SIG-M5 treated with dmso at 0.1 percent for 504 hours (cell line): ENCODE measurements around the gene URB1.
"Not testable (repeated sequence)": the region's sequence is repeated elsewhere in the genome, so short reads cannot be mapped to it uniquely, and the experiment has no call there.

Source experiments
- DNase-seq: peaks from one replicate; lab custom pipeline; 2025; ENCODE audit not compliant: unreplicated experiment; lab: John Stamatoyannopoulos, UW

The URB1 gene

GRCh38 chr21:32392880-32393676, at the start of gene URB1:
TSS of gene URB1 (minus strand) at chr21:32393012. CDS start at chr21:32392910, 102 bp downstream.
- peak; percentile 74 for DNase-seq

DNA sequence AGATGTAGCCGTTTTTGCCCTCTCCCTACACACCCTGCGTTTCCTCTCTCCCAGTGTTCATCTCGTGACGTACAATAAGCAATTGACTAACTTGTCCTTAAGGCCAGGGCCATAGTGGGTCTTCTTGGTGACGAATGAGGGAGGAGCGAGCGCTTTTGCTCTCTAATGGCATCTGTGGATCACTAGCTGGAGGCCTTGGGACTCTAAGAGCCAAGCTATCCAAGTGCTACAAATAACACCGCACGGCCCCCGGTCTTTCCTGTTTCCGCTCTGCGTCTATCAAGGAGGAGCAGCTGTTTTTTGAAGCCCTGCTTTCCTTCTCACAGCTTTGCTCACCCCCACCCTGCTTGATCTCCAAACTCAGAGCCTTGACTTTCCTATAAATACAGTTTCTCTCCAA, 44.9 kb upstream of the URB1 start:
- DNase-seq = no peak

DNA sequence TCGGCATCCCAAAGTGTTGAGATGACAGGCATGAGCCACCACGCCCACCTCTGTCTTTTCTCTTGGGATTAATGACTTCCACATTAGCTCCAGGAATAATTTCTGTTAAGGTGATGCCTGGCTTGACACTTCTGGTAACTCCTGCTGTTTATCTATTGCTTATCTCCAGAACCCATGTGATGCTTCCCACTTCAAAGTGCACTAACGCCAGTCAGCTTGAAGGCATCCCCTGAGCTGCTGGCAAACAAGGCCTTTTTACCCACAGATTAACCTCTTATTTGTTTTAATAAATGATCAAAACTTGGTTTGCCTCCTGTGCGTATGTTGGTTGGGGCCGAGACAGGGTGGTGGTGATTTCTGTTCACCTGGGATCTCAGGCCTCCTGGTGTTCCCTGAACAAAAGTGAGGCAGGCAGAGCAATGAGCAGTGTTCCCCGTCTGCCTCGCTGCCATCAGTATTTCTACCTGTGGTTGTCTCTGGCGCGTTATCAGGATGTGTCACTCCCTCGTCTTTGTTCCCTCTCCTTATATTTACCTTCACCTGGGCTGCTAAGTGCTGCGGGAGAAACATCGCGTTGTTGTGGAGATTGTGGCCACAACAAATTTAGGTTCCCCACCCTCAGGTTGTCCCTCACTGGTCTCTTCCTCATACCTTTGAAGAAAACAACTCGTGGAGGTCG, 40.3 kb upstream of the URB1 start:
- not testable (repeated sequence) for DNase-seq

- DNase-seq = no peak
Measured at GRCh38 chr21:32427958-32428623, 35.3 kb upstream of the URB1 start.

- DNase-seq = no peak
Measured at GRCh38 chr21:32426592-32427051, 33.8 kb upstream of the URB1 start.

DNA sequence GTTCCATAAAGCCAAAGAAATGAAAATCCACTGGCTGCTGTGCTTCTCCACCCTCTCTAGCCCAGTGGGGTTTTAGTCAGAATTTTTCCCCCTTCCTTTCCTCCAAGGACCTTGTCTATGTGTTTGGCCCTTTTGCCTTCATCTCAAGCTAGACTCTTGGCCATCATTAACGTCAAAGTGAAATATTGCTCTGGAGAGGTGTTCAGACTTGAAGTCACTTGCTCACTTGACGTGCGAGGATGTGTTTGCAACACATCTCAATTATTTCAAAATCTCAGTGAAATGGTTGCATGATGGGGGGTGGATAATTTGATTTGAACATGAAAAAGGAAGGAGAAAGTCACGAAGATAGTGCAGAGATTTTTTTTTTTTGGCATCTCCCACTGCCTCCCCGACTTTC, 33.3 kb upstream of the URB1 start:
- no peak for DNase-seq

- DNase-seq = no peak
Measured at GRCh38 chr21:32425628-32426027, 32.8 kb upstream of the URB1 start.

DNA sequence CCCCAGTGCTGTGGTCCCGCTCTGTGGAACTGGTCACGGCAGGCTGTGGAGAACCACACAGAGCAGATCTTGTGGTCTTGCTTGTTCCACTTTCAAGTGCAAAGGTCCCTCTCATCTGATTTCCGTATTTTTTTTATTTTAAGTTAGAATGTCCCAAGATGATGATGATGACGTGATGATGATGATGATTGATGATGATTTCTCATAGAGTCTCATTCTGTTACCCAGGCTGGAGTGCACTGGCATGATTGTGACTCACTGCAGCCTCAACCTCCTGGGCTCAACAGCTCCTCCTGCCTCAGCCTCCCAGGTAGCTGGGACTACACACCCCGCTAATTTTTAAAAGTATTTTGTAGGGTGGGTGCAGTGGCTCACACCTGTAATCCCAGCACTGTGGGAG, 31.9 kb upstream of the URB1 start:
- no peak for DNase-seq

- no peak for DNase-seq
Measured at GRCh38 chr21:32424191-32424535, 31.4 kb upstream of the URB1 start.

DNA sequence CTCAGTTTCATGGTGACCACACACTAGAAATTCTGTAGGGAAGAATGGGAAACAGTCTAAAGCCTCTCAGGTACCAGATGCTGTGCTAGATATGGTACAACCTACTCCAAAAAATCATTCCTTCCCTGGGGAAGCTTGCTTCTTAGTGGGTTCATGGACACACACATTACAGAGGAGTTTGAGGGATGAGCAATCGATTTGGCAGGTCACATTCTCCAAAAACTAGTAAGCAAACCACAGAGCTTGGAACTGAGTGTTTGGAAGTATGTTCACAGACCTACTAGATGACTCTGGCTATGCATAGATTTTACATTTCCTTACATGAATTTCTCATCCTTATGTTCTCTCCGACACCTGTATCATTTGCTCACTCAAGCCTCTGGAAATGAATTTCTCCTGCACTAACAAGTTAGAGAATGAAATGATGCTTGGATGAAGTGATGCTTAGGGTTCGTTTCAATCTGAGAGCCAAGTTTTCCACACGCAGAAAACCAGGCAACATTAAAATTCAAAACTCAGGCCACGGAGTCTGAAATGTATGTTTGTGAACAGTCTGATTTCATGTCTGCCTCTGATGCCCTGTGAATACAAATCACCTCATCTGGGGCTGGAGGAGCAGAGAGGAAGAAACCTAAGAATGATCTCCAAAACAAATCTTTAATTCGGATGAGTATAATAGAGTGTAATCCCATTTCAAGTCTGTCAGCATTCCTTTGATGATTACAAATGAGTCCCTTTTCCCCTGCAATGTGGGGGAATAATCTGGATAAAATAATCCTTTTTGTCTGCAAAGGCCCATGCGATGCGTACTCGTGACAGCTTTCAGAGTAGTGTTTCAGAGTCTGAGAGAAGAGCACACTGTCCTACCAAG, 30.7 kb upstream of the URB1 start:
- no peak for DNase-seq

GRCh38 chr21:32422064-32422463, 29.3 kb upstream of the URB1 start:
- DNase-seq = no peak

GRCh38 chr21:32418146-32418545, 25.3 kb upstream of the URB1 start:
- DNase-seq = no peak

DNA sequence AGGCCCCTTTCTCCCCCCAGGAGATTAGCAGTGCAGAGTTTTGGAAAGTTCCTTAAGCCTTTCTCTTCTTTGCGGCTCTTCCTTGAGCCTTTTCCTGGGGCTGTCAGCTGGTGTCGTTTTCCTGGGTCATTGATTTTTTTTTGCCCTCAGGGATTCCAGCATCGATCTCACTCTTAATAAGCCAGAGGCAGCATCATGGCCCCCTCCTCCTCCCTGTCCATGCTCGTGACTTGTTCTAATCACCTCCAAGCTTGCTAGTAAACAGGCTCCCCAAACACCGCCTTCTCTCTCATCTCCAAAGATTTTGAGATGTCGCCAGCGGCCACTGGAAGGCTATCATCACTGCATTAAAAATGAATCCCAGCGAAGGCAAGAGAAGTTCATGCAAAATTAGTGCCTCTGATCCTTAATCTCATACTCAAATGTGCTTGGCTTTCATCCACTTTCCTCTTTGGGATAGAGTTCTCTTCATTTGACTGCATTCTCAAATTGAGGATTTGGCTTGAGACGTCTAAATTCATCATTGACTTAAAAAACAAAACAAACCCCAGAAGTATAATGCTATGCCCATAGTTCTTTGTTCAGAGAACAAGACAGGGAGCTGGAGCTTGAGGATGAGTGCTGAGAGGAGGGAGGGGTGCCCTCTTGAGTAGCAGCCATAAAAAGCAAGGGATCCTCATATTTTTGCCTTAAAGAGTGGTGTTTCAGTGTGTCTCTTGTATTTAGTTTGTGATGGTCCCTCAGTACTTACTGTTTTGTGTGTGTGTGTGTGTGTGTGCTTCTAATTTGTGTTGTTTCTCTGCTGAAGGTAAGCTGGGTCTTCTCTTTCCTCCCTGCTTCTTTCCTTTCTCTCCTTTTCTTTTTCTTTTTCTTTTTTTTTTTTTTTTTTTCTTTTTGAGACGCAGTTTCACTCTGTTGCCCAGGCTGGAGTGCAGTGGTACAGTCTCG, 22.9 kb upstream of the URB1 start:
- DNase-seq = no peak

DNA sequence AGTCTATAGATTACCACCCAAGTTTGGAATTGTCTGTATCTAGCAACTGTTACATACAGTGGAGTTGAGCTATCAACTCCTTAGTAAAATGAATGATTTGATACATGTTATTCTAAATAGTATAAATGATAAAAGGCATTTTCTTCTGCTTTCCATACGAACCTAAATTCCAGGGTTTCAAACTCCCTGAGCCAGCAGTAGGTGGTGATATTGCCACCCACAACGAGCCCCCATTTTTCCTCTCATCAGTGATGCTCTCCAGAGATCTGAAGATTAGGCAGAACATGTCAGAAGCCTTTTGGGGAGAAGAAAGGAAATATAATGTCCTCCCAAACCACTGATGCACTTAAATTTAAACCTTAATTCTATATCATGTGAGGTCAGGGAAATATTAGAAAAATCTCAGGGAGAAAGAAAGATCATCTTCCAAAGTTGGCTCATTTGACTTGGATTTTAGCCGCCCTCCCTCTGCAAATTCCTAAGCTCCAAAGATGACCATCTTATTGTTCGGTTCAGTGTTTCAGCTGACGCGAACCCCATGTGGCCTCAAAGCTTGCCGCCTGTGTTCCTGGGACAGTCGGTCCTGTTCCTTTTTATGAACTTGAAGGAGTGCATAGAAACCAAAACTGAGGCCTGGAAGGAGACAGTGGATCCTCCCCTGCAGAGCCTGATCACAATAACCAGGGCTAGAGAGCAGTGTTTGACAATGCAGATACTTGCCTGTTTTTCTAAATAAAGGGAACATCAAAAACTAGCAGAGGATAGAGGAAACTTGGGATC, 22.0 kb upstream of the URB1 start:
- no peak for DNase-seq

- no peak for DNase-seq
Measured at GRCh38 chr21:32413697-32414578, 21.1 kb upstream of the URB1 start.

GRCh38 chr21:32413015-32413504, 20.2 kb upstream of the URB1 start:
- no peak for DNase-seq

GRCh38 chr21:32412162-32413014, 19.6 kb upstream of the URB1 start, which contains the start of gene EVA1C:
TSS of gene EVA1C (plus strand) at chr21:32412706. CDS start at chr21:32412854, 148 bp downstream.
- no peak for DNase-seq
